T-helper 22 cell (primary cell): ENCODE results near the gene ISG20L2.

Experiments used
- DNase-seq: peaks from one replicate; pipeline ENCODE4 v3.0.0-alpha.2; 2020; ENCODE audit warnings: low read depth

The ISG20L2 gene

DNA sequence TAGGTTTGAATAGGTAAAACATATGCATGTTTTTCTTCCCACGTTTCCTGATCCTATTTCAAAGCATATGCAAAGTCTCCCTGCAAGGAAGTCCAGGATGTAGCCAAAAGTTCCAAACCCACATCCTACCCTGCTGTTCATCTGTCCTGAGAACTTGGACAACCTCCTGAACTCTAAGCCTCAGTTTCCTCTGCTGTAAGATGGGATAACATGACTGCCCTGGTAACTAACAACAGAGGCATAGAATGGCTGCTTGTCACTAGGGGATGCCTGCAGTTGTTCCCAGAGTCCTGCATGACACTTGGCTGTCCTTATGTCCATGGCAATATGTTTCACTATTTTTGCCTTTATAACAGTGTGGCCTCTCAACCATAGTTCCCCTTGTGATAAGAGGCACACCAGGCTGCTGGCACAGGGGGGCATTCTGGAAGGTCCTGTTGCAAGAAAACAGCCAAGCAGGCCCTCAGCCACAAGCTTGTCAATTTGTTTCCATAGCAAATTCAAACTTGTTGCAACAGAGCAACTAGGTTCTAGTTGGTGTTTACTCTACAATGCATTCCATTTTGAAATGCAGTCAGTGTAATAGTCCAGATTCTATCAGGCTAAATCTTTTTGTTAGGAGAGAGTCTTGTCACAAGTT is 24.4 kb upstream of the ISG20L2 start:
- no peak for DNase-seq

DNA sequence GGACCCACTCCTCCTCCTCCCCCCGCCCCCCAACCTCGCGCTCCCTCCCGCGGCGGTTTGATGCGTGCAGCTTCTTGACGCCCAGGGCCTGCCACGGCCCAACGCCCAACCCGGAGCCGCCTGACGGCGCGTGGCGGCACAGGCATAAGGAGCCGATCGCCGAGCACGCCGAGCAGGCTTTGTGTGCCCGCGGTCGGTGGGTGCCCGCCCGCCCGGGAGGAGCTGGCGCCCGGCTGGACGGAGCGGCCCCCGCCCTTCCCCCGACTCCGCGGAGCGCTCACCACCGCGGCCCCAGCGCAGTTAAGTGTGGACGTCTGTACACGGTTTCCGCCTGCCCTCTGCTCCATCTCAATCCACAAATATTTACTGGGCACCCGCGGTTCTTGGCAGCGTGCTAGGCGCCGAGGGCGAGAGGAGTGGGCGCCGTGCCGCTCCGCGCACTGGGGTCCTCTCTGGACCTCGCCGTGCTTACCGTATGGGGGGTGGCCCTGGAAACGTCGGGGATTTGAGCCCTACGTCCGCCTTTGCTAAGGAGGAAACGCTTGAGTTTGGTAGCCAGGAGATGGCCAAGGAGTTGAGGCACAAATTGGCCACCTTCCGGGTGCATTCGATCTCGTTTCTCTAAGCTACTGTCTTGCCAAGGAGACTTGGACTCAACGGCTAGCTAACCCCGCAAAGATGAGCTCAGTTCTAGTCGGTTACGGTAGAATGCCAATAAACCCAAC is 23.4 kb upstream of the ISG20L2 start:
- peak; percentile 98 for DNase-seq

DNA sequence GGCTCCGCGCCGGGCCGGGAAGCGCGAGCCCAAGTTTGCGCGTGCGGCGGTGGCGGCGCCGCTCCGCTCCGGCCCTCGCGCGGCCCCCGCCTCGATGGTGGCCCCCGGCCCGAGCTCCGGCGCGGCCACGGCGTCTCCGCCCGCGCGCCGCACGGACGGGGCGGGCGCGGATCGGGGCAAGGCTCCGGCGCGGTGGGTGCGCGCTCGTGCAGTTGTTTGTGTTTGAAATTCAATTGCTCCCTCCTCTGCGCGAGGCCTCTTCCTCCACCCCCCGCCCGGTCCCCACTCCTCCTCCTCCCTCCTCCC is 22.8 kb upstream of the ISG20L2 start, which contains the start of gene HDGF:
Gene HDGF, minus strand, starts transcription at position 225 of the 306 bp plus-strand sequence. CDS start 246 bp downstream, outside the sequence.
- DNase-seq, result no peak

DNA sequence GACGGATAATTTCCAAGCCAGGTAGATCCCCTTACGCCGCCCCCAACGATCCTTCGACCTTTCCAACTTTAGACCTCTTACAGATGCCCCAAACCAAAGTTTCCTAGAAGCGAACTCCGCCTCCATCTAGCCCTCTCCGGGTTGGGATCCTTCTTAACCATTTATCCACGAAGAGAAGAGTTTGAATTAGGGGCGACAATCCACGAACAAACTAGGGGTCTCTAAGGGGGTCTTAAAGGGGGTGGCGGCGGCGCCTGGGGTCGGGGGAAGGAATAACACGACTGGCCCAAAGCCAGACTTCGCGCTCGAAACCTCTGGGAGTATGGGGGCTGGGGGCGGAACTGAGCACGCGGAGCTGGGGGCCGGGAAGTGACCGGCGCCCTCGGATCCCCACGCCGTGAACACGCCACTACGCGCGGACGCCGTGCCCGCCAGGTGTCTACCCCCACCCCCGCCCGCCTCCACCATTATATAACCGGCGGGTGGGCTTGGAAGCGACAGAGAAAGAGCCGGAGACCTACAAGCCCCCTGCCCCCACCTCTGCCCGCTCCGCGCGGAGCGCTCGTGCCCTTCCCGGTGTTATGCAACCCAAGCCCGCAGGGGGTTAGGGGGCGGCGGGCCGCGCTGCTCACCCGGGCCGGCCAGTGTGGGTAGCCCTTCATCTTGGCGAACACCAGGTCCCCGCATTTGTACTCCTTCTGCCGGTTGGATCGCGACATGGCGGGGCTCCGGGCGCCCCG is 22.3 kb upstream of the ISG20L2 start:
- no peak for DNase-seq

DNA sequence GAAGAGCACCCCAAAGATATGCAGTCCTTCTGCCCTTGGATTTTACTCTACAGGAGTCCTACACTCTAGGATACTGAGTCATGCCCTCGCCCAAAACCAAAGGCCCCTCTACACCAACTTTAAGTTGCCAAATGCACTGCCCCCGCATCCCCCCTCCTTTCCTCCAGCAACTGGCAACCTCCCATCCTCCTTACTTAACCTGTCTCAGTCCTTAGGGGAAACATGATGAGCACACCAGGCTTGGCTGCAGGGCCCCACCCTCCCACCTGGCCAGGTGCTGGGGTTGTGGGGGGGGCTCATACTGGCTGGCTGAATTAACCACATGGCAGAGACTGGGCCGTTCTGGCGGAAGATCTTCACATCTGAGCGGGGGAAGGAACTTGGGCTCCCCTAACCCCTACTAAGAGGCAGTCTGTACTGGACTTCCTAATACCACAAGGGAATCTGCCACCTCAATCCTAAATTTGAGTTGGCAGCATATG is 21.7 kb upstream of the ISG20L2 start:
- DNase-seq, result no peak

DNA sequence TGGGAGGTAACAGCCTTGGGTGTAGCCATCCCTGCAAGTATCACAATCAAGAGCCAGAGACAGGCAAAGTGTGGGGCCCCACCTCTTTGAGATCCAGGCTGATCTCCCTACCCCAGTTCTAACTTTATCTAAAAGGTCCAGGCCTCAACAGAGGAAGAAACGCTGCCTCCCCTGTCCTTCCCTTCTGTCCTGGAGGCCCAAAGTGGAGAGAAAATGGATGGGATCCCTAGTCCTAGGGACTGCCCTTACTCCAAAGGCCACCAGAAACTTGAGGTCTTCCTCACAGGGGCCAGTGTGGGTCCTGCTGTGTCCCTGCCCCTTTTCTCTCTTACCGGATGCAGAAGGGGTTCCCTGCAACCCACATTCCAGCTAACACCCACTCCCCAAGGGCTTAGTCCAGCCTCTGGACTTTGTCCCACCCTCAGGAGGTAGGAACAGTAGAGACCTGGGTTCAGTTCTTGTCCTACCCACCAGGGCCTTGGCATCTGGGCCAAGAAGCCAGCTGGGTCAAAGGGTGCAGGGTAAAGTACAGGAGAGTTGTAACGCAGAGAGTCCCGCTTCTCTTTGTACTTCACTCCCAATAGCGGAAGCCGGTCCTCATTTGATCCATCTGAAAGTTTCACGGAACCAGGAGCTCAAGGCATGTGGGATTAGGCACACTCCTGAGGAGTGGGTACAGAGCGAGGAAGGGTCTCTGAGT is 21.0 kb upstream of the ISG20L2 start:
- no peak for DNase-seq

DNA sequence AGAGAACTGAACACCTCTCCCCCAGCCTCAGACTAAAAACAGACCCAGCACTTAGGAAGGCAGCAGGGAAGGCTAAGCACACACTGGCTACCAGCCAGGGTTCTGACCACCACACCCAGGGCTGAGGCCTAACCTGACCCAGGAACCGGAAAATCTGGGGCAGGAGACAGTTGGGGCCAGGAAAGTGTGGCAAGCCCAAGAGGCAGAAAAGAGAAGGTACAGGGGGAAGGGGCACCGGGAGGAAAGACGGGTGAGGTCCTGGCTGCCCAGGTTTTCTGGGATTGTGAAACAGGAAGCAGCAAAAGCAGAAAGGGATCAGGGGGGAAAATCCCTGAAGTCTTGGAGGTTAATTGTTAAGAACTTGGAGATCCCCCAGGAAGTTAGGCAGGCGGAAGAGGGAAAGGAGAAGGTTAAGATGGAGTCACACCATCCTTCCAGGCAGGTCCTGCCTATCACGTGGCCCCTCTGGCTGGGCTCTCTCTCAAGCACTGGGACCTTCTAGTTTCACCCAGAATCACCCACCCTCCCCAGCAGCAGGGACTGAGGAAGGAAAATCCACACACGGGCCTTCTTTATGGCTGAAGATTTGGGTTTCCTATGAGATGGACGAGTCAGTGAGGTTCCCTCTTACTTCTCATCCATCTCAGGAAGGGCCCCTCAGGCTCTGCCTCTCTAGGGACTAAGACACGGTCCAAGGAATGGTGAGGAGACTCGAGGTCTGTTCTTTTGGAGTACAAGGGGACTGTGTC is 20.3 kb upstream of the ISG20L2 start:
- no peak for DNase-seq

DNA sequence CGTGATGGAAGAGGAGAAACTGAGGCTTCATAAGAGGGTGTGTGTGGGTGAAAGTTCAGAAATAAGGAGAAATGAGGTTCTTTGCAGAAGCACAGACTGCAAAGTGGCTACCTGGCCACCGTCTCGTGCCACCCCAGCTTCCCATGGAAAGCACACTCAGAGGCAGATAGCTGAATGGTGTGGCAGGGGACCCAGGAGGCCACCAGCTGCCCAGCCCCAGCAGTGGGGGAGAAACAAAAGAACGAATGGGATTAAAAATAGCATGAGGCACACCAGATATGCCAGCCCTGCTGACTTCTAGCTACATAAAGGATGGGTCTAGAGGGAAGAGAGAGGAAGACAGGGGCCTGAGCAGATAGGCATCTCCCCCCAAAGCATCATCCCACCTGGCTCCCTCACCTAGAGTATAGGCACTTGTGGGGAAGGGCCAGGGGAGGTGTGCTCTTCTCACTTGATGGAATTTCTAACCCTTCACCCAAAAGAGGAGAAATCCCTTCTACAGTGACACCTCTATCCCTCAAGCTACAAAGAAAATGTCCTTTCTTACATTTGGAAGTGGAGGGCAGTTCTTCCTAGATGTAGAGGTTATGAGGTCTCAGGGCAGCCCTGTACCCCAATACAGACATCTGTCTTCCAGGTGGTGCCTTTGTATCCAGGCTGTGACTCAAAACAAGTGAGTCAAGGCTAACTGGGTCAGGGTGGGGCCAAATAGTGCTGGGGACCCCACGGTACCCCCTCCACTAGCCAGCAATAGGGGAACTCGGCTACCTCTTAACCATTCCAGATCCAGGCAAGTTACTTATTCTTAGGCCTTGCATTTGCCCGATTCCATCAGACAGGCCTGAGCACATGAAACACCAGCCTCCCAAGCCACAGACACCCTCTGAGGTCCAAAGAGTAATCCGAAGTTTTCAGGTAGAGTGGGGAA is 19.4 kb upstream of the ISG20L2 start:
- no peak for DNase-seq

DNA sequence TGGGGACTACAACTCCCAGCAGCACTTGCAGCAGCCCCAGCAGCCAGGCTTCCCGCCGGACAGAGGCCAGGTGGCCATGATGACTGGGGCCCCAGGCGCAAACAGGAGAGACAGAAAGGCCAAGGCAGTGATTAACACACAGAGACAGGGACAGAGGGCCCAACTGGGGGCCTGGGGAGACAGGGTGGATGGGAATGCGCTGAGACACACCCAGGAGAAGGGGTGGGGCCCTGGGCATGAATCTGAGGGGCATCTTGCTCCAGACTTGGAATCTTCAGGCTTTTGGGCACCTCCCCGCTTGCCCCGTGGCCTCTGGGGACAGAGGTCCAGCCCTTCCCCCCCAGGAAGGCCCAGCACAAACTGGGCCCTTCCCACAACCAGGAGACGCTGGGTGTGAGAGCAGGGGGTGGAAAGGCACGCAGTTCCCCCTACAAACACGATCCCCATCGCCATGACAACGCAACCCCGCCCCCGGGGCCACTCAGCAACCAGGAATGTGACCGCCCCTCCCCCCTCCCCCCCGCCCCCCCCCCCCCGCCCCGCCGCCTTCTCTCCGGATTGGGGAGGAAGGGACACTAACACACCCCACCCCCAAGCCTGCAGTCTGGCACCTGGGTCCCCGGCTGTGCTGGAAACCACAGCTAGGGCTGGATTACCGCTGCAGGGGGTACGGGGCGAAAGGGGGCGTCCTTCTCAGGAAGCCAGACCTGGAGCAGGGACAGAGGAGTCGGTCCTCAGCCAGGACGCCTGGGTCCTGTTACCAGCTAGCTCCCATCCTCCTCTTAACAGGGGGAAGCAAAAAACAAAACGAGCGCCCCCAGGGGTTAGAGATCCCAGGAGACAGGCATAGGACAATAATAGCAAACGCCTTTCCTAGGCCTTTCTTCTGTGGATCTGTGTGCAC is 18.4 kb upstream of the ISG20L2 start:
- DNase-seq, result peak; percentile 60

DNA sequence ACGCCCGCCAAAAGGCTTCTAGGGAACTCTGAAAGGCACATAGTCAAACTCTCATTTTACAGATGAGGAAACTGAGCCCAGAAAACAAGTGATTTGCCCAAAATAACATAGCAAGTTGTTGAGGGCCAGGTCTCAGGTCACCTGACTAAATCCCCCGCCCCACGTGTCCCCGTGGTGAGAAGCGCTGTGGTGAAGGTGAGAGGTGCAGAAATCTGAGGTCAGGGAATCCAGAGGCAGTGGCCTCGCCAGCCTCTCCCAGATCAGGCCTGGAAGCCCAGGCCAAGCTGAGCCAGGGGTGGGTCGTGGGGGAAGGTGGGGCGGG is 17.8 kb upstream of the ISG20L2 start:
- DNase-seq, result no peak

DNA sequence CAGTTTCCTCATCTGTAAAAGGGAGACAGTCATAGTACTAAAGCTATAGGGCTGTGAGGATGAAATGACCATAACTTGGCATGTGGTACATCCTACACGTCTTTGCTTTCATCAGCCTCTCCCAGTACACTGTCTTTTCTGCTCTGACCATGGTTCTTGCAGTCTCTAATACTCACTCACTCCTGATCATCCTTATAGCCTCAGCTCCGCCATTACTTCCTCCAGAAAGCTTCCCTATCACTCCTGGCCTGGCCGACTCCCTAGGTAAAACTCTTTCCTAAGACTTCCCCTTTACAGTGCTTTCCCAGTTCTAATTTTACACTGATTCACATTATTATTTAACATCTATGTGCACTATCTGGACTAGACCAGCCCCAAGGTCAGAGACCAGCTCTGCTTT is 17.3 kb upstream of the ISG20L2 start:
- no peak for DNase-seq

DNA sequence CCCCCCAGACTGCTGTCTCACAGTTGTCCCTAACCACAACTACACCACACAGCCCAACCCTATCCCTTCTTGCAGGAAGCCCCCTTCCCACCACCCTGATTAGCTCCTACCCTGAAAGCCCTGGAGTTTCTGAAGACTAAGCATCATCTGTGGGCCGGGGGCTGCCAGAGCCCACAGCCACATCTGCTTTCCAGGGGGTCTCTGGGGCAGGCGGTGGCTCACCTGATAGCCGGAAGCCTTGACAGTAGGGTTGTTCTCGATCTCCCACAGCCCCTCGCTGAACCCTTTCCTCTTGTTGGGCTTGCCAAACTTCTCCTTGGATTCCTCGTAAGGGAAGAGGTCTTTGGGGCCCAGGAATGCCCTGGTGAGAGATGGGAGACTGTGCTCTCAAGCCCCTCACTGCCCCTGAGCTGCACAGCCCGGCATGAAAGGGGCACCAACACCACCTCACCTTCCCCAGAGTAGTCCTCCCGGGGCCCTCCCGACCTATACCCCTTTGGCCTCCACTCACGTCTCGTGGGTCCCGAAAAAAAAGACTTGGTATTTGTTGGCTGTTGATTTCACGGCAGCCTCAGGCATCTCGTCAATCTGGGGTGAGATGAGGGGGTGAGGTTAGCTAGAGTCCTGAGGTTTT is 16.3 kb upstream of the ISG20L2 start:
- no peak for DNase-seq

DNA sequence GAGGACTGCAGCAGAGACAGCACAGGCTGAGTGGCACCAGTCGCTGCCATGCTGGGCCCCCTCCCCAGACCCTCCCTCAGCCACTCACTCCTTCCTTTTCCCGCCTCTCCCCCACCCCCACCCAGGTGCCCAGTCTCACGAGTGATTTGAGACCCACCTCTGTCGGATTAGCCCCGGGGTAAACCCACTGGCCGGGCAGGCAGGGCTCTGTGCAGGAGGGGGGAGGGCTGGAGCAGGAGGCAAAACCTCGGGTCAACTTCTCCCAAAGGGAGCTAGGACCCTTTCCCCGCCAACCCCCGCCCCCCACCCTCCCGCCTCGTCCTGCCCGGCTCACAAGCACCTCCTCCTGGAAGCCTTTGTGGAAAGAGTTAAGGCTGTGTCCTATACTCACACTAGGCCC is 15.8 kb upstream of the ISG20L2 start:
- no peak for DNase-seq

DNA sequence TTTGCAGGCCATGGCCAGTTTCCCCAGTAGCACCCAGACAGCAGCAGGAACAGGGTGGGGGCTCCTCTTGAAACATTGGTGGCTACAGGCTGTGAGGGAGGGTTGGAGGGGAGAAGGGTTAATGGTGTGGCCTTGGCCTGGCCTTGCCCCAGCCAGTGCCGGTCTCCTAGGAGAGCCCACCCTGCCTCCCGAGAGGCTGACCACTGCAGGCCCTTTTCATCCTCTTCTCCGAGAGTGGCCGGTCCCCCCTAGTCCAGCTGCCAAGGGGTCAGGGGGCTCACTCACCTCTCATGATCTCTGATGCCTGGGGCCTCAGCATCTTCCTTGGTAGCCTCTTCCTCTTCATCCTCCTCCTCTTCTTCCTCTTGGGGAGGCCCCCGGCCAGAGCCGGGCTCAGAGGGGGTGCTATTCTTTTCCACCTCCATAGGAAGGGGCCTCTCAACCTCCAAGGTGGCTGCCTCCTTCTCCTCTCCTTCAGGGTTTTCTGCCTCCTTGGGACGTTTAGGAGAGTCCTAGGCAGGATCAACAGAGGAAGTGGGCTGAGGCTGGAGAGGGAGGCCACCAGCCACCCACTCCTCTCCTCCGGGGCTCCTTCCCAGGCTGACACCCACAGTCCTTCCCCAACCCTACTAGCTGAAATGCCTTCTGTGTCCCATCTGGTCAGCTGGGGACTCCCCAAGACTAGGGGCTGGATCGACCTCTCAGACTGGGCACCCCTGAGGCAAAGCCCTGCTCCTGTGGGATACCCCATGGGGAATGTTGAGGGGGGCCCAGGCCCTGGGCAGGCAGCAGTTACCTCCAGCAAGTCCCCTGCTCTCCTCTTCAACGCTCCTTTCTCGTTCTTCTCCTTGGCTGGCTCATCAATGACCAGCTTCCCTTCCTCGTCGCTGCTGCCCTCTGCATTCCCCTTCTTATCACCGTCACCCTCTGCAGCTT is 15.1 kb upstream of the ISG20L2 start:
- no peak for DNase-seq

DNA sequence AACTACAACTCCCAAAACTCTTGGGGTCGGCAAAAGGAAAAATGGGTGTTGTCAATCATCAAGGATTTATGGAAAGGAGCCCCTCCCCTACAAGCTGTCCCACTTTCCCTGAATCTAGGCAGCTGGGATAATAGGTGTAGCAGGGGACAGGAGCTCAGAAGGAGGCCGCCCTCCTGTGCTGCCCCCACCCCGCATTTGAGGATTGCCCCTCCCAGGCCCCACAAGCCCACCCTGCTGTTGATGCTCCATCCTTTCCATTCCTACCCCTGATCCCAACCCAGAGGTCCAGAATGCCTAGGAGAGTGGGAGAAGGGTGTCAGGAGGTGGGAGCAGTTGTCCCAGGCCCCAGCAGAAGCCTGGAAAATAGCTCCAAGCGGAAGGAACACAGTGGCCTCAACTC is 14.2 kb upstream of the ISG20L2 start:
- DNase-seq, result no peak

DNA sequence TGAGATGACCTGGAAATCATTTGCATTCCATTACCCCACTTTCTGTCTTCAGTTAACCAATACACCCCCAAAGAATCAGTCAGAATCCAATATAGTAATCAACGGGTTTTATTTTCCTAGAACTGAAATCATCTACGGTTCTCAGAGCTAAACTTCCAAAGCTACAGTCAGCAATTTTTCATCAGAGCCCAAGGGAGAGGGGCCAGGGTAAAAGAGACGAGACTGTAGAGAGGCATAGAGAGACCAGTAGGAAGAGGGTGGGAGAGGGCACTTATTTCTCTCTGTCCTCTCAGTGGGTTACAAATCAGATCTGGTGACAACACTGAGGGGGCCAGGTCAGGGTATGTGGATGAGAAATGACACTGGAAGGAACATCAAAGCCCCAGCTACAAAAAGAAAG is 13.5 kb upstream of the ISG20L2 start:
- no peak for DNase-seq

DNA sequence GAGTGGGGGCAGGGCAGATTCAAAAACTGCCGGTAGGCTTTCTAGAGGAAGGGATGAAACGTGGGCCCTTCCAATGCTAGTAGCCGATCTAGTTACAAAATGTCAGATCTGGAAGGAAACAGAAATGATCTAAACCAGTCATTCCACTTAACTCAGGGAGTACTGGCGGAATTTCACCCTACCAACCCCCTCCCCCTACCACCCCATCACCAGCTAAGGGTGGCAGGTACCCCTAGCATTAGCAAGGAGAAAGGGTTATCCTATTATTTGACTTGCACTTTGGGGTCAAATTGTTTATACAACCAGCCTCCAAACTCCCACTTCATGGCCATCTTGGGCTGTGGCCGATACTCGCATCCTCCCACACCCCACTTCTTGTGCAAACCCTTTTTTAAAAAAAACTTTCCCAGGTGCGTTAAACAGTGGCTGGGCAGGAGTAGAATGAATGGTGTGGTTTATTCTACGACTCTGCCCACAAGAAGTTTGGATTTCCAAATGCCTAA is 13.0 kb upstream of the ISG20L2 start:
- DNase-seq, result no peak
